HepG2 (cell line): ENCODE data around the gene ANKRD52. TPM values are rescaled to one million over a fixed set of nuclear protein-coding genes. Genes with fewer than 3 reads are reported as not detected.

Source experiments
- ADNP ChIP-seq: sonication (generic); formaldehyde crosslinking; IDR thresholded peaks from 2 replicates; pipeline ENCODE4 v1.4.0; 2020; ENCODE audit warnings: missing genetic modification reagents
- AFF4 ChIP-seq: sonication (generic); formaldehyde crosslinking; IDR thresholded peaks from 2 replicates; pipeline ENCODE4 v1.4.0; 2020; ENCODE audit warnings: missing genetic modification reagents
- CREB1 ChIP-seq, 2 experiments: fragments of 450-650 bp in 1 of 2; IDR thresholded peaks; 2 replicates each; pipeline ENCODE4 v1.6.1; 2016 to 2017; ENCODE audit warnings: control low read depth in 1 of 2, mild to moderate bottlenecking in 1 of 2, missing compliant biosample characterization in 1 of 2, missing genetic modification characterization in 1 of 2
- FOXA1 ChIP-seq, 2 experiments: fragments of 450-650 bp in 1 of 2; sonication (generic) in 1 of 2; formaldehyde crosslinking in 1 of 2; IDR thresholded peaks; 2 replicates each; pipeline versions ENCODE4 v1.4.0 to v1.6.1; 2016 to 2020; ENCODE audit warnings: missing genetic modification reagents in 1 of 2
- GATAD2A ChIP-seq: IDR thresholded peaks from 2 replicates; pipeline ENCODE4 v1.6.1; 2016
- HDAC6 ChIP-seq: fragments of 200-600 bp; sonication (generic); IDR thresholded peaks from 2 replicates; pipeline ENCODE4 v1.7.0; 2017; ENCODE audit warnings: mild to moderate bottlenecking, antibody characterized with exemption, low read length, low read depth
- KMT2A ChIP-seq: sonication (generic); formaldehyde crosslinking; IDR thresholded peaks from 2 replicates; pipeline ENCODE4 v1.4.0; 2020; ENCODE audit warnings: missing genetic modification reagents
- MIXL1 ChIP-seq: IDR thresholded peaks from 2 replicates; pipeline ENCODE4 v1.6.1; 2016
- POGZ ChIP-seq: sonication (generic); formaldehyde crosslinking; IDR thresholded peaks from 2 replicates; pipeline ENCODE4 v1.4.0; 2020; ENCODE audit warnings: mild to moderate bottlenecking, missing genetic modification reagents
- RAD21 ChIP-seq: fragments of 450-650 bp; formaldehyde crosslinking; IDR thresholded peaks from 2 replicates; pipeline ENCODE4 v1.5.0; 2020; ENCODE audit warnings: mild to moderate bottlenecking
- REXO4 ChIP-seq: sonication (generic); formaldehyde crosslinking; IDR thresholded peaks from 2 replicates; pipeline ENCODE4 v1.8.0; 2022; ENCODE audit warnings: missing genetic modification reagents, mild to moderate bottlenecking, borderline replicate concordance
- SRSF4 ChIP-seq: fragments of 200-400 bp; formaldehyde crosslinking; IDR thresholded peaks from one replicate; pipeline ENCODE4 v1.6.1; 2018; ENCODE audit warnings: mild to moderate bottlenecking, low read depth, low read length, moderate library complexity; ENCODE audit not compliant: poor library complexity, severe bottlenecking
- WIZ ChIP-seq: sonication (generic); formaldehyde crosslinking; IDR thresholded peaks from 2 replicates; pipeline ENCODE4 v1.5.1; 2020; ENCODE audit warnings: mild to moderate bottlenecking, missing genetic modification reagents
- ZBTB20 ChIP-seq: sonication (generic); formaldehyde crosslinking; IDR thresholded peaks from 2 replicates; pipeline ENCODE4 v1.8.1; 2023; ENCODE audit warnings: missing genetic modification reagents, low read depth, mild to moderate bottlenecking, borderline replicate concordance
- ZFX ChIP-seq: sonication (generic); formaldehyde crosslinking; IDR thresholded peaks from 2 replicates; pipeline ENCODE4 v1.4.0; 2020; ENCODE audit warnings: mild to moderate bottlenecking, low read depth, missing genetic modification reagents, moderate library complexity
- ZNF230 ChIP-seq: sonication (generic); formaldehyde crosslinking; IDR thresholded peaks from 2 replicates; pipeline ENCODE4 v1.4.0; 2020; ENCODE audit warnings: mild to moderate bottlenecking, missing genetic modification reagents
- ZNF446 ChIP-seq: sonication (generic); formaldehyde crosslinking; IDR thresholded peaks from 2 replicates; pipeline ENCODE4 v1.5.0; 2020; ENCODE audit warnings: mild to moderate bottlenecking, missing genetic modification reagents
- ZNF639 ChIP-seq: conservative IDR thresholded peaks from 2 replicates; pipeline ENCODE4 v1.6.1; 2018; ENCODE audit warnings: missing genetic modification reagents
- ZNF670 ChIP-seq: sonication (generic); formaldehyde crosslinking; IDR thresholded peaks from 2 replicates; pipeline ENCODE4 v1.8.0; 2022; ENCODE audit warnings: mild to moderate bottlenecking, missing genetic modification reagents, borderline replicate concordance
- ZNF879 ChIP-seq: sonication (generic); formaldehyde crosslinking; IDR thresholded peaks from 2 replicates; pipeline ENCODE4 v1.8.1; 2023; ENCODE audit warnings: missing genetic modification reagents
- ZSCAN21 ChIP-seq: sonication (generic); formaldehyde crosslinking; IDR thresholded peaks from 2 replicates; pipeline ENCODE4 v1.8.0; 2022; ENCODE audit warnings: mild to moderate bottlenecking, missing genetic modification reagents, moderate library complexity, borderline replicate concordance
- polyA plus RNA-seq, 8 experiments: library from polyadenylated mRNA; depleted of rRNA in 3 of 8; stranded (reverse) in 7 of 8; unstranded in 1 of 8; fragments of >200 nt; fragmentation: Illumina TruSeq in 4 of 8; extraction: Trizol in 4 of 8; gene quantifications; 2 replicates each; pipeline versions ENCODE4 v1.2.1 to v1.2.3, GENCODE V29; 2011 to 2016; ENCODE audit warnings: low read depth in 4 of 8, missing spikeins in 1 of 8, mixed read lengths in 1 of 8; ENCODE audit not compliant: insufficient read depth in 1 of 8
- total RNA-seq, 5 experiments: library from RNA; depleted of rRNA; stranded (reverse); fragments of >200 nt; fragmentation: Illumina TruSeq; extraction: Trizol; gene quantifications; 2 replicates each; pipeline ENCODE4 v1.2.3, GENCODE V29; 2016; ENCODE audit warnings: low read depth in 1 of 5

Gene ANKRD52
- total and polyA plus RNA-seq, 2 of the 13 experiments (the other 11 are each of a cell fraction or from before 2014, with no cell fraction given): 7.8 to 9.2 TPM

- peak; percentile 40 for TF ChIP-seq ZFX (CRISPR knock-in tag)
- TF ChIP-seq RAD21 (CRISPR knock-in tag): peak; percentile 62
- no peak for TF ChIP-seq FOXA1 (IDR thresholded peaks at IDR 0.05)
- no peak for TF ChIP-seq FOXA1 (CRISPR knock-in tag; IDR thresholded peaks at IDR 0.05)
- no peak for TF ChIP-seq ZBTB20 (CRISPR knock-in tag)
- no peak for TF ChIP-seq ADNP (CRISPR knock-in tag)
- TF ChIP-seq ZNF639: peak; percentile 71; the same call in 1 of the 2 replicates
- no peak for TF ChIP-seq REXO4 (CRISPR knock-in tag)
- no peak for TF ChIP-seq ZSCAN21 (CRISPR knock-in tag)
- TF ChIP-seq GATAD2A (CRISPR knock-in tag): no peak
- no peak for TF ChIP-seq CREB1 (IDR thresholded peaks at IDR 0.05)
- no peak for TF ChIP-seq CREB1 (CRISPR knock-in tag; IDR thresholded peaks at IDR 0.05)
- TF ChIP-seq KMT2A: no peak
- TF ChIP-seq SRSF4: no peak
- TF ChIP-seq HDAC6: no peak
- TF ChIP-seq ZNF230 (CRISPR knock-in tag): no peak
- no peak for TF ChIP-seq ZNF670 (CRISPR knock-in tag)
- no peak for TF ChIP-seq MIXL1 (CRISPR knock-in tag)
- TF ChIP-seq ZNF879 (CRISPR knock-in tag): no peak
- TF ChIP-seq POGZ (CRISPR knock-in tag): peak; percentile 49; the same call in 1 of the 2 replicates
- no peak for TF ChIP-seq ZNF446 (CRISPR knock-in tag)
- no peak for TF ChIP-seq WIZ
- no peak for TF ChIP-seq AFF4
These were observed 68.9 kb downstream of the ANKRD52 start, which contains the start of gene SMARCC2 (continued) for GRCh38 chr12:56189099-56189917.
